DND-41 (cell line): ENCODE data around the gene DNAJC21.

ENCODE experiments used
- ATAC-seq: fragments of 200-7000 bp; cut with Tn5 transposase; 3 replicates; pipeline ENCODE4 v1.9.1; 2021; ENCODE audit warnings: low read depth; ENCODE audit not compliant: insufficient read depth
- DNase-seq: peaks from one replicate; pipeline ENCODE4 v3.0.0-alpha.2; 2020
- H2AFZ ChIP-seq: 2 replicates; pipeline ENCODE4 v1.6.0; 2012; ENCODE audit warnings: low read depth, low read length
- H3K27ac ChIP-seq: 2 replicates; pipeline ENCODE4 v1.5.1; 2012; ENCODE audit warnings: low read length, inconsistent platforms
- H3K27me3 ChIP-seq: fragments of 200-600 bp; sonication (generic); 2 replicates; pipeline ENCODE4 v1.6.0; 2012; ENCODE audit warnings: low read length, mild to moderate bottlenecking, inconsistent platforms; ENCODE audit not compliant: insufficient read depth, poor library complexity
- H3K36me3 ChIP-seq: 2 replicates; pipeline ENCODE4 v1.5.1; 2012; ENCODE audit warnings: low read length, inconsistent platforms; ENCODE audit not compliant: insufficient read depth
- H3K4me1 ChIP-seq: 2 replicates; pipeline ENCODE4 v1.5.1; 2012; ENCODE audit warnings: mild to moderate bottlenecking, low read length; ENCODE audit not compliant: insufficient read depth
- H3K4me2 ChIP-seq: 2 replicates; pipeline ENCODE4 v1.6.0; 2012; ENCODE audit warnings: mild to moderate bottlenecking, moderate library complexity, low read length, inconsistent platforms; ENCODE audit not compliant: insufficient read depth
- H3K4me3 ChIP-seq, 2 experiments: fragments of 200-600 bp in 1 of 2; shearing (Covaris generic) in 1 of 2; 2 replicates each; pipeline ENCODE4 v1.5.1; 2012 to 2016; ENCODE audit warnings: inconsistent platforms in 2 of 2, low read length in 2 of 2, mild to moderate bottlenecking in 2 of 2, low read depth in 1 of 2, moderate library complexity in 1 of 2
- H3K79me2 ChIP-seq: 2 replicates; pipeline ENCODE4 v1.6.0; 2012; ENCODE audit warnings: low read length, inconsistent platforms; ENCODE audit not compliant: insufficient read depth
- H3K9ac ChIP-seq: 2 replicates; pipeline ENCODE4 v1.6.0; 2012; ENCODE audit warnings: low read depth, mild to moderate bottlenecking, inconsistent platforms, low read length, moderate library complexity
- H3K9me3 ChIP-seq: 2 replicates; pipeline ENCODE4 v1.5.1; 2012; ENCODE audit warnings: low read length, moderate library complexity, mild to moderate bottlenecking, inconsistent platforms; ENCODE audit not compliant: insufficient read depth, severe bottlenecking
- H4K20me1 ChIP-seq: 2 replicates; pipeline ENCODE4 v1.6.0; 2012; ENCODE audit warnings: low read length; ENCODE audit not compliant: insufficient read depth
- EZH2 ChIP-seq: IDR thresholded peaks from 3 replicates; pipeline ENCODE4 v1.6.1; 2012; ENCODE audit warnings: borderline replicate concordance, low read depth, mild to moderate bottlenecking, moderate library complexity, low read length, inconsistent platforms; ENCODE audit not compliant: severe bottlenecking
- TF ChIP-seq, protein P1 (sequence below): IDR thresholded peaks from 2 replicates; pipeline ENCODE4 v1.5.1; 2012; ENCODE audit warnings: borderline replicate concordance, low read length, moderate library complexity, mild to moderate bottlenecking; ENCODE audit not compliant: poor library complexity, severe bottlenecking; ENCODE audit errors: extremely low read depth

The DNAJC21 gene

DNA sequence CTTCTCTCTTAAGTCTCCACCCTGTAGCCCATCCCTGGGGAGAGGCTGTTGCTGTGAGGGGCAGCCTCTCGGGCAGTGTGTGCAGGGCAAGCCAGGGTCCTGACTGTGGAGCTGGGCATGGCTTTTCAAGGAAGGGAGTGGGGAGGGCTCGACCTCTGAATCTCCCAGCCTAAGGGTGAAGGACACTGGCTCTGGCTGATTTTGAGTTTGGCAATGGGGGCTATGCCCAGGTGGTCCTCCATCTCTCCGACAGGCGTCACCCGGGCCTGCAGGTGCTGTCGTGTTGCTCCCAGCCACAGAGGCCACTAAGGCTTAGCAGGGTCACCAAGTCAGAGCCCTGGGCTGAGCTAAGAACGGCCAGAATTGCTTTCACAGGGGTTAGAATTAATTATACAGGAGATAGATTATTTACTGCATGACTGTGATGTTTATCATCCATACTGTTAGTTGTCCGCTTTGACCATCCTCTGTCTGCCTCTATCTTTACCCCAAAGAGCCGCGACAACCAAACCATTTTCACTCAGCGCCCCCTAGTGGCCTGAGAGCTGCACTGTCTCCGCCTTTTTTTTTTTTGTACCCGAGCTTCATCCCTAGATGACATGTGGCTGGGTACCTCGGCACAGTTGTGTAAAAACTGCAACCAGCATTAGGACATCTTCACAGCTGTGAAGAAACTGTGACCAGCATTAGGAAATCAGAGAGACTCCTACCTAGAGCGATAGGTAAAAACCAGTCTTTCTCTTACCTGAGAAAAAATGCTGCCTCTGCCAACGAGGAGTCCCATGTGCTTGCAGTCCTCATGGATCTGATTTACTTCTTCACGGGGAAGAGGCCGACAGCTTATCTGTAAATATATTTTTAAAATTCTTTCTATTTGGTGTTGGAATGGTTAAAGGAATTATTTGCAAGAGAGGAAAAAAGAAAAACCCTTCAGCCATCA lies 73.9 kb downstream of the DNAJC21 start:
- Histone ChIP-seq H3K79me2 (no peaks in the 10 kb centered on the region), H3K36me3 (no peaks in the 10 kb centered on the region), H2AFZ (no peak overlapping the region), H3K9ac (no peak overlapping the region), H3K4me1 (no peaks in the 10 kb centered on the region), H3K4me2 (no peak overlapping the region), H3K27me3 (peaks cover 10% of the 10 kb centered on the region), H3K27ac (no peak overlapping the region), H3K9me3 (no peaks in the 10 kb centered on the region), H3K4me3 (no peak overlapping the region), H4K20me1 (no peaks in the 10 kb centered on the region)
- TF ChIP-seq EZH2: no peak
- TF ChIP-seq, protein P1, sequence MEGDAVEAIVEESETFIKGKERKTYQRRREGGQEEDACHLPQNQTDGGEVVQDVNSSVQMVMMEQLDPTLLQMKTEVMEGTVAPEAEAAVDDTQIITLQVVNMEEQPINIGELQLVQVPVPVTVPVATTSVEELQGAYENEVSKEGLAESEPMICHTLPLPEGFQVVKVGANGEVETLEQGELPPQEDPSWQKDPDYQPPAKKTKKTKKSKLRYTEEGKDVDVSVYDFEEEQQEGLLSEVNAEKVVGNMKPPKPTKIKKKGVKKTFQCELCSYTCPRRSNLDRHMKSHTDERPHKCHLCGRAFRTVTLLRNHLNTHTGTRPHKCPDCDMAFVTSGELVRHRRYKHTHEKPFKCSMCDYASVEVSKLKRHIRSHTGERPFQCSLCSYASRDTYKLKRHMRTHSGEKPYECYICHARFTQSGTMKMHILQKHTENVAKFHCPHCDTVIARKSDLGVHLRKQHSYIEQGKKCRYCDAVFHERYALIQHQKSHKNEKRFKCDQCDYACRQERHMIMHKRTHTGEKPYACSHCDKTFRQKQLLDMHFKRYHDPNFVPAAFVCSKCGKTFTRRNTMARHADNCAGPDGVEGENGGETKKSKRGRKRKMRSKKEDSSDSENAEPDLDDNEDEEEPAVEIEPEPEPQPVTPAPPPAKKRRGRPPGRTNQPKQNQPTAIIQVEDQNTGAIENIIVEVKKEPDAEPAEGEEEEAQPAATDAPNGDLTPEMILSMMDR: peak; percentile 91
- ATAC-seq: peak; percentile 69; the same call in 2 of the 3 replicates
- peak; percentile 58 for DNase-seq

DNA sequence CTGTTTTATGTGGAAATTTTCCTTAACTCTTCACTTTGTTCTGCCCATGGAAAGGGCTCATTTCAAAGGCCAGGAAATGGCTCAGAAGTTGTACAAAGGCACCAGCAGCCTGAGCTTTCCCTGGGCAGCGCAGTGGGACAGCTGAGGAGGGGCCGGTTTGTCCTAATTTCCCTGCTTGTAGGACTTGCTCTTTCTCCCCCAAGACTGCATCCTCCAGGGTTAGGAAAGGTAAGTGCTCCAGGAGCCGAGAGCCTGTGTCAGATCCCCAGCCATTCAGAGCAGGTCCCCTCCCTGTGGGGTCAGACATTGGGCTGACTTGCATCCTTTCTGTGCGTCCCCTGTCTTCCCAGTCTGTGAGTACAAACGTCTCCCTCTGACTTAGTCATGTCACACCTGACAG lies 74.8 kb downstream of the DNAJC21 start:
- H3K36me3 ChIP-seq: no peaks in the 10 kb centered on the region
- no peaks in the 10 kb centered on the region for H3K4me1 ChIP-seq
- no peaks in the 10 kb centered on the region for H3K9me3 ChIP-seq
- H3K27me3 ChIP-seq: peaks cover 10% of the 10 kb centered on the region
- no peak for TF ChIP-seq EZH2
- TF ChIP-seq, protein P1: no peak
- no peak overlapping the region for H3K27ac ChIP-seq
- H3K79me2 ChIP-seq: no peaks in the 10 kb centered on the region
- no peak for ATAC-seq
- no peak overlapping the region for H3K9ac ChIP-seq
- no peak for DNase-seq
- no peak overlapping the region for H2AFZ ChIP-seq
- H3K4me3 ChIP-seq: no peak overlapping the region
- H3K4me2 ChIP-seq: no peak overlapping the region
- no peaks in the 10 kb centered on the region for H4K20me1 ChIP-seq

DNA sequence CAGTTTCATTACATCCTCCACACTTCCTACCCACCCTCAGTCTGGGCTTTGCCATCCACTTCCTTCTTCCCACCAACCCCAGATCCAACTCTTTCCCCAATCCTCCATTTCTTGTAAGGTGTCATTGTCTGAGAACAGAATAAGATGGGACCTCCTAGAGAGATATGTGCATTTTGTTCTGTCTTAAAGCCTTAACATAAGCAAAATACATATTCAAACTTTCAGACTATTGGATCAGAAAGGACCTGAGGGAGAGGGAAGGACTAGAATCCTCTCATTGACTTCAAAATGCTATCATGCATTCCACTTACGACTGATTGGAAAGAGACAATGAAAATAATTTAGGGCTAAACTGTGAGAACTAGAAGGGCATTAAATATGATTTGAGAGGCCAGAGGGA lies 75.4 kb downstream of the DNAJC21 start:
- no peak overlapping the region for H3K4me2 ChIP-seq
- no peak for ATAC-seq
- no peak for TF ChIP-seq EZH2
- TF ChIP-seq, protein P1: no peak

More for the DNA sequence above, 75.4 kb downstream of the DNAJC21 start:
- DNase-seq: no peak
- no peaks in the 10 kb centered on the region for H4K20me1 ChIP-seq
- H3K27ac ChIP-seq: no peak overlapping the region
- H3K27me3 ChIP-seq: peaks cover 10% of the 10 kb centered on the region
- H3K9me3 ChIP-seq: no peaks in the 10 kb centered on the region
- no peak overlapping the region for H3K4me3 ChIP-seq
- H3K79me2 ChIP-seq: no peaks in the 10 kb centered on the region
- H3K4me1 ChIP-seq: no peaks in the 10 kb centered on the region
- H3K9ac ChIP-seq: no peak overlapping the region
- no peaks in the 10 kb centered on the region for H3K36me3 ChIP-seq
- no peak overlapping the region for H2AFZ ChIP-seq
